GM12864 (cell line): ENCODE results near the gene GLCCI1.

ENCODE experiments used
- DNase-seq: peaks from one replicate; pipeline ENCODE4 v3.0.0-alpha.2; 2011; ENCODE audit warnings: low read depth
- H3K4me3 ChIP-seq: 2 replicates; pipeline ENCODE4 v1.5.1; 2011; ENCODE audit warnings: mild to moderate bottlenecking, low read depth, low read length, control low read depth
- TF ChIP-seq, protein P1 (sequence below): IDR thresholded peaks from 2 replicates; pipeline ENCODE4 v1.5.1; 2011; ENCODE audit warnings: low read depth, mild to moderate bottlenecking, moderate library complexity, low read length, control low read depth, inconsistent platforms; ENCODE audit errors: missing control alignments

Gene GLCCI1

DNA sequence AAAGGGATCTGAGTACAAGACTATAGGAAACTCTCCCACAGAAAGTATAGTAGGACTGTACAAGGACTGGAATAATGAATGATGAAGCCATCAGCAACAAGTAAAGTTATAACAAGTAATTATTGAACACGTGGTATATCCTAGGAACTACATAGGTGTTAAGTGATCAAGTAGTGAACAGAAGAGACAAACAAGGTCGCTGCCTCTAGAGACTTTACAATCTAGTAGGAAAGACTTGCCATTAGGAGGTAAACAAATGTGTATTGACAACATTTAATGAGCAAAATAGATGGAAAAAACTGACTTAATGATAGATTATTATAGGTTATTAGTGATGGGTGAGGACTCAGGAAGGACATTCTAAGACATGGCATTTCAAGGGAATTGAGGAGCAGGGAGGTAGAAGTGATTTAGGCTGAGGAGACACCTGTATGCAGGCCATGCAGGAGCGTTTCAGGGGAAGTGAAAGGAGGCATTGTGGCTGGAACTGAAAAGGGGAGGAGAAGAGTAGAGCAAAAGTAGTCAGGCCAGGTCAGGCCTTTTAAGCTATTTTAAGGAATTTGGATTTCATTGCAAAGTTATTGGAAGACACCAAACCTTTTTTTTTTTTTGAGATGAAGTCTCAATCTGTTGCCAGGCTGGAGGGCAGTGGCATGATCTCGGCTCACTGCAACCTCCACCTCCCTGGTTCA is 8.5 kb upstream of the GLCCI1 start:
- peak; percentile 72 for DNase-seq
- TF ChIP-seq, protein P1, sequence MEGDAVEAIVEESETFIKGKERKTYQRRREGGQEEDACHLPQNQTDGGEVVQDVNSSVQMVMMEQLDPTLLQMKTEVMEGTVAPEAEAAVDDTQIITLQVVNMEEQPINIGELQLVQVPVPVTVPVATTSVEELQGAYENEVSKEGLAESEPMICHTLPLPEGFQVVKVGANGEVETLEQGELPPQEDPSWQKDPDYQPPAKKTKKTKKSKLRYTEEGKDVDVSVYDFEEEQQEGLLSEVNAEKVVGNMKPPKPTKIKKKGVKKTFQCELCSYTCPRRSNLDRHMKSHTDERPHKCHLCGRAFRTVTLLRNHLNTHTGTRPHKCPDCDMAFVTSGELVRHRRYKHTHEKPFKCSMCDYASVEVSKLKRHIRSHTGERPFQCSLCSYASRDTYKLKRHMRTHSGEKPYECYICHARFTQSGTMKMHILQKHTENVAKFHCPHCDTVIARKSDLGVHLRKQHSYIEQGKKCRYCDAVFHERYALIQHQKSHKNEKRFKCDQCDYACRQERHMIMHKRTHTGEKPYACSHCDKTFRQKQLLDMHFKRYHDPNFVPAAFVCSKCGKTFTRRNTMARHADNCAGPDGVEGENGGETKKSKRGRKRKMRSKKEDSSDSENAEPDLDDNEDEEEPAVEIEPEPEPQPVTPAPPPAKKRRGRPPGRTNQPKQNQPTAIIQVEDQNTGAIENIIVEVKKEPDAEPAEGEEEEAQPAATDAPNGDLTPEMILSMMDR, result no peak
- H3K4me3 ChIP-seq, result no peak overlapping the region

DNA sequence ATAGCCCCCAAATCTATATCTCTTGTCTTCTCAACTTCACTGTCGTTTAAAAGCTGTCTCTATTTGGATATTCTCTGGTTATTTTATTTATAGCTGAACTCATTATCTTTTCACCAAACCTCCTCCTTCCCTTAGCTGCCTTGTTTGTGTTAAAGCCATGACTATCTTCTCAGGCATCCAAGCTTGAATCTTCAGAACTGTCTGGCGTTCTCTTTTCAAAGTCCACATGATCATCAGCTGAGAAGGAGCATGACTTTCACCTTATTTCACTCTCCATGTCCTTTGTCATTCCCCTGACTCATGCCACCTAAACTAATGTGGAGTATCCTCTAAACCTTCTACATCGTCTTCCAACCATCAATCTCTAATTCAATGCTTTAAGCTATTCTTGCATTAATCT is 5.7 kb upstream of the GLCCI1 start:
- no peak for DNase-seq
- TF ChIP-seq, protein P1, result no peak
- H3K4me3 ChIP-seq, result no peak overlapping the region

DNA sequence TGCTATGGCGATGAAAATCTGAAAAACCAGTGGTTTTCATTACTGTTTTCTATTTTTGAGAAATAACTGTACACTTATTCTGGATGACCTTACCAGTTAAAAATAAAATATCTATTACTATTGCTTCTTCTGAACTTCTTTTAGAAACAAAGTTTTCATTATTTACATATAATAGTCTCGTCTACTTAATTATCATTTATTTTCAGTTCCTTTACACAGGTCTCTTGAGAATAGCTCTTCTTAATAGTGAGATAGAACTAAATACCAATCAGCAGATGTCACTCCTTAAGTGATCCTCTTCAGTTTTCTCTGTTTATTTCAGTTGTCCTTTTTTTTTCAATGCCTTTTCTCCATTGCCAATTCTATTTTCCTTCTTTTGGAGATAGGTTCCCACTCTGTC is 4.3 kb upstream of the GLCCI1 start:
- TF ChIP-seq, protein P1, result no peak
- DNase-seq, result no peak
- no peak overlapping the region for H3K4me3 ChIP-seq

DNA sequence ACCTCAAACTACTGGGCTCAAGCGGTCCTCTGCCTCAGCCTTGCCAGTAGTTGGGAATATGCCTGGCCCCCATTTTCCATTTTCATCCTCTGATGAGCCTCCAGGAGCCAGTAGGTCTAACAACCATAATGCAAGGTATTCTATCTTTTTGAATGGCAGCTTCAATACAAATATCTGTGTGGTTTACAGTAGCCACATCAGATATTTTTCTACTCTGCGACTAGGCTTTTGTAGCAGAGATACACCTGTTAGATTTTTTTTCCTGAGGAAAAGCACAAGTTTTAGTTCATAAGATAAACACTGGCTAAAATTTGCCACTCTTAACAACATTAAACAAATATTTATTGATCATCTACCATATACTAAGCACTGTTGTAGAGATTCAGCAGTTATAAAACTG is 3.9 kb upstream of the GLCCI1 start:
- no peak overlapping the region for H3K4me3 ChIP-seq
- TF ChIP-seq, protein P1, result no peak
- no peak for DNase-seq

DNA sequence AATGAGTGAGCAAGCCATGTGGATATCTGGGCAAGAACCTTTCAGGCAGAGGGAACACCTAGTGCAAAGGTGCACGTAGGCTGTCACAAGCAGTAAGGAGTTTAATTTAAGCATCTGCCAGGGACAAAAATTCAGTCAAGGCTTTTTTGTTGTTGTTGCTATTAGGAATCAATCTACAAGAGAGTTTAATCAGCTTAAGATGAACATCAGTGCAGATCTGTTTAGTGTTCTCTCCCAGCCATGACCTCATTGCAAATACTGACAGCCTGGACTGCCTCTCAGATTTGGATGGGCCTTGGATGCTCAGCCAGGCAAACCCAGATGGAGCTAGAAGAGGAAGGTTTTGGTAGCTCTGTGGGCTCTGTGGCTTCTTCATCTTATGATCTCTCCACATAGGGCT is 3.3 kb upstream of the GLCCI1 start:
- DNase-seq, result no peak

DNA sequence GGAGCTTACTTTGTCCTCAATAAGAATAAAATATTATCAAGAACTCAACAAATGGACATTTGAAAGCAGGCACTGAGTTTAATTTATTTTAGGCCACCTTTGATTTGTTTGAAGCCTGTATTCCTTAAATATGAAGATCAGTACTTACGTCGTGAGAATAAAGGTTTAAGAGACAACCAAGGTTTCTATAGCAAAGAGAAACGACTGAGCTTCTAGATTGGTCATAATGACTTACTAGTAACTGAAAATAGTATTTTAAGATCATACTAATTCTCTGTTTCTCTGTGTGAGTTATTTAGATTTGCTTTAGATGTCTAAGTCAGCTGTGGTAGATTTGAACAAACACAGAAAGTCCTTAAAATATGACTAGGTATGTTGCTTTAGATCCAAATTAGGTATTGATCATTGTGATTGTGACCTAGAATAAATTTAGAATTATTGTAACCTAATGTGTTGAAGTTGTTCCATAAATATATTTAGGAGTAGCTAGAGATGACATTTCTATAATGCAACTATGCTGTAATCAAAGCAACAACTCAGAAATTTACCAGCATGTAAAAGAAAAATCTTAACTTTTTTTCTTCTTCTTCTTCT is 2.4 kb upstream of the GLCCI1 start:
- no peak for DNase-seq
- TF ChIP-seq, protein P1, result no peak
- no peak overlapping the region for H3K4me3 ChIP-seq

More for the DNA sequence above, 3.3 kb upstream of the GLCCI1 start:
- TF ChIP-seq, protein P1, result no peak
- H3K4me3 ChIP-seq, result no peak overlapping the region
